Measurements from ENCODE around the gene ATR.

- TF ChIP-seq CTCF (IDR thresholded peaks at IDR 0.05) (no peak), POLR2A (IDR thresholded peaks at IDR 0.05) (no peak)
These were observed 32.7 kb upstream of the ATR start for GRCh38 chr3:142611206-142611605.

All from testis (tissue), 2 donors.